Tibial nerve (tissue), 4 donors: Measurements from ENCODE around the gene L3MBTL4. TPM values are rescaled to one million over a fixed set of nuclear protein-coding genes. Genes with fewer than 3 reads are reported as not detected.

Source experiments
- DNase-seq, 2 donors: peaks; one replicate each; pipeline ENCODE4 v3.0.0-alpha.2; 2019; ENCODE audit warnings: low spot score in 2 of 2
- H3K27ac ChIP-seq, 4 donors: fragments of 200-600 bp; sonication (generic) in 3 of 4; one replicate each; pipeline ENCODE4 v1.5.1; 2017 to 2019; ENCODE audit warnings: mild to moderate bottlenecking in 1 of 4
- H3K27me3 ChIP-seq, 2 donors: fragments of 200-600 bp; sonication (generic) in 1 of 2; one replicate each; pipeline versions ENCODE4 v1.5.1 to v1.6.0; 2017 to 2019
- H3K36me3 ChIP-seq, 3 donors: fragments of 200-600 bp; sonication (generic); one replicate each; pipeline ENCODE4 v1.5.1; 2018 to 2019
- H3K4me1 ChIP-seq, 4 donors: fragments of 200-600 bp; sonication (generic) in 3 of 4; one replicate each; pipeline ENCODE4 v1.5.1; 2017 to 2019
- H3K4me3 ChIP-seq, 4 donors: fragments of 200-600 bp; sonication (generic) in 3 of 4; one replicate each; pipeline ENCODE4 v1.5.1; 2017 to 2019; ENCODE audit warnings: mild to moderate bottlenecking in 1 of 4, moderate library complexity in 1 of 4
- H3K9me3 ChIP-seq, 4 donors: fragments of 200-600 bp; sonication (generic) in 3 of 4; one replicate each; pipeline ENCODE4 v1.5.1; 2017 to 2019
- EP300 ChIP-seq, 2 donors: sonication (generic); formaldehyde crosslinking; IDR thresholded peaks; one replicate each; pipeline ENCODE4 v1.6.1; 2017; ENCODE audit warnings: antibody characterized with exemption in 2 of 2, mild to moderate bottlenecking in 1 of 2
- POLR2A ChIP-seq, 2 donors: fragments of 450-650 bp; IDR thresholded peaks; one replicate each; pipeline ENCODE4 v1.6.1; 2017; ENCODE audit warnings: antibody characterized with exemption in 2 of 2, mild to moderate bottlenecking in 2 of 2, moderate library complexity in 2 of 2
- WGBS, 2 donors: methylation state at CpG; one replicate each; pipeline ENCODE4 v1.1.5; 2018; 5-methylcytosine and 5-hydroxymethylcytosine counted together
- total RNA-seq, 4 donors: library from RNA; depleted of rRNA; stranded (reverse); fragments of >200 nt; gene quantifications; one replicate each; pipeline ENCODE4 v1.1.0, GENCODE V29; 2016
- TF ChIP-seq, protein P1 (sequence below), 5 experiments: fragments of 200-600 bp in 3 of 5; fragments of 450-650 bp in 2 of 5; sonication (generic) in 3 of 5; IDR thresholded peaks; one replicate each; pipeline ENCODE4 v1.5.1; 2016 to 2019; ENCODE audit warnings: antibody characterized with exemption in 5 of 5, mild to moderate bottlenecking in 3 of 5, moderate library complexity in 2 of 5

The L3MBTL4 gene
- total RNA-seq, 4 donors from 2014 or later: 6.3 to 9.0 (median 8.1) TPM

- Histone ChIP-seq H3K4me1 (no peaks in the 10 kb centered on the region), H3K27me3 (no peaks in the 10 kb centered on the region), H3K27ac (no peak overlapping the region), H3K36me3 (no peaks in the 10 kb centered on the region), H3K9me3 (no peaks in the 10 kb centered on the region), H3K4me3 (no peak overlapping the region)
- no peak for DNase-seq
- 52 to 54% methylated on average over 2 of the region's 2 CpGs for WGBS, 2 donors
- TF ChIP-seq, protein P1, sequence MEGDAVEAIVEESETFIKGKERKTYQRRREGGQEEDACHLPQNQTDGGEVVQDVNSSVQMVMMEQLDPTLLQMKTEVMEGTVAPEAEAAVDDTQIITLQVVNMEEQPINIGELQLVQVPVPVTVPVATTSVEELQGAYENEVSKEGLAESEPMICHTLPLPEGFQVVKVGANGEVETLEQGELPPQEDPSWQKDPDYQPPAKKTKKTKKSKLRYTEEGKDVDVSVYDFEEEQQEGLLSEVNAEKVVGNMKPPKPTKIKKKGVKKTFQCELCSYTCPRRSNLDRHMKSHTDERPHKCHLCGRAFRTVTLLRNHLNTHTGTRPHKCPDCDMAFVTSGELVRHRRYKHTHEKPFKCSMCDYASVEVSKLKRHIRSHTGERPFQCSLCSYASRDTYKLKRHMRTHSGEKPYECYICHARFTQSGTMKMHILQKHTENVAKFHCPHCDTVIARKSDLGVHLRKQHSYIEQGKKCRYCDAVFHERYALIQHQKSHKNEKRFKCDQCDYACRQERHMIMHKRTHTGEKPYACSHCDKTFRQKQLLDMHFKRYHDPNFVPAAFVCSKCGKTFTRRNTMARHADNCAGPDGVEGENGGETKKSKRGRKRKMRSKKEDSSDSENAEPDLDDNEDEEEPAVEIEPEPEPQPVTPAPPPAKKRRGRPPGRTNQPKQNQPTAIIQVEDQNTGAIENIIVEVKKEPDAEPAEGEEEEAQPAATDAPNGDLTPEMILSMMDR (IDR thresholded peaks at IDR 0.05): no peak
- TF ChIP-seq EP300 (IDR thresholded peaks at IDR 0.05) (no peak), POLR2A (IDR thresholded peaks at IDR 0.05) (no peak)
Observed at GRCh38 chr18:5948237-5948636, 466.5 kb downstream of the L3MBTL4 start.

GRCh38 chr18:5944448-5944847 is 470.3 kb downstream of the L3MBTL4 start:
- 96% methylated on average over 3 of the region's 3 CpGs for WGBS, 2 donors

DNA sequence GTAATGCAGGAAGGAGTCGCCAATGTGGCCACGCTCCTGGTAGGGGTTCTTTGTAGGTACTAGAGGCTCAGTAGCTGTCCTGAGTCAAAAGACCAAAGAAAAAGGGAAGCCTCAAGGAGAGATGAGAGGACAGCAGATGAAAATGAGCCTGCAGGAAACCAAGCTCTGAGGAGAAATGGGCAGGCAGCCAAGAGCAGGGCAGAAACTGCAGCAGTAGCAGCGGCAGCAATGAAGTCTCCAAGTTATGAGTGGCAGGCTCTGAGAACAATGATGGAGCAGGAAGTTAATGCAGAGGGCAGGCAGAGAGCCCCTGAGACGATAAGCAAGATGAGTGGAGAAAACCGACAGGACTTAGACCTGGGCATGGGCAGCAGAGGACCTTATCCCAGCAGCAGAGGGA is 471.2 kb downstream of the L3MBTL4 start:
- TF ChIP-seq EP300 (IDR thresholded peaks at IDR 0.05) (no peak), POLR2A (IDR thresholded peaks at IDR 0.05) (no peak)
- TF ChIP-seq, protein P1 (IDR thresholded peaks at IDR 0.05): no peak
- Histone ChIP-seq H3K4me1 (no peaks in the 10 kb centered on the region), H3K27me3 (no peaks in the 10 kb centered on the region), H3K9me3 (no peaks in the 10 kb centered on the region), H3K36me3 (no peaks in the 10 kb centered on the region), H3K27ac (no peak overlapping the region), H3K4me3 (no peak overlapping the region)
- WGBS, 2 donors: 44 to 59% methylated on average over 5 of the region's 5 CpGs
- no peak for DNase-seq

More at GRCh38 chr18:5944448-5944847, 470.3 kb downstream of the L3MBTL4 start:
- DNase-seq: no peak
- no peaks in the 10 kb centered on the region for H3K36me3 ChIP-seq
- H3K4me1 ChIP-seq: no peaks in the 10 kb centered on the region
- H3K4me3 ChIP-seq: no peak overlapping the region
- H3K27me3 ChIP-seq: no peaks in the 10 kb centered on the region
- no peak for TF ChIP-seq POLR2A (IDR thresholded peaks at IDR 0.05)
- TF ChIP-seq, protein P1 (IDR thresholded peaks at IDR 0.05): no peak
- no peak for TF ChIP-seq EP300 (IDR thresholded peaks at IDR 0.05)
- no peaks in the 10 kb centered on the region for H3K9me3 ChIP-seq
- no peak overlapping the region for H3K27ac ChIP-seq

DNA sequence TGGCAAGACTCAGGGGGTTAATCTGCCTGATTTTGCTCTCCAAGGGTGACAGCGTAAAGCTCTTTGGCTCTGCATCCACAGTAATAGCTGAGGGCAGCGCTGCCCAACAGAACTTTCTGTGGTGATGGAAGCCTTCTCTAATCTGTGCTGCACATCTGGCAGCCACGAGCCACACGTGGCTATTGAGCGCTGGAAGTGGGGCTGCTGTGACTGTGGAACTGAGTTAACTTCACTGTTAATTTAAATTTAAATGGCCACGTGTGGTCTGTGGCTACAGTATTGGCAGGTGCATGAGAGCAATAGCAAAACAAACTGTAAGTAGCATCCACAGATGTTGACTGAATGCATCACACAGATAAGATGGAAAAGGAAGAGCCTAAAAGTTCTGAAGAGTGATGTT is 472.1 kb downstream of the L3MBTL4 start:
- Histone ChIP-seq H3K27me3 (no peaks in the 10 kb centered on the region), H3K36me3 (no peaks in the 10 kb centered on the region), H3K27ac (no peak overlapping the region), H3K9me3 (no peaks in the 10 kb centered on the region), H3K4me1 (no peaks in the 10 kb centered on the region), H3K4me3 (no peak overlapping the region)
- TF ChIP-seq EP300 (IDR thresholded peaks at IDR 0.05): no peak
- TF ChIP-seq, protein P1 (IDR thresholded peaks at IDR 0.05): no peak
- TF ChIP-seq POLR2A (IDR thresholded peaks at IDR 0.05): no peak
- WGBS, 2 donors: 41 to 46% methylated on average over 6 of the region's 6 CpGs
- DNase-seq: no peak

DNA sequence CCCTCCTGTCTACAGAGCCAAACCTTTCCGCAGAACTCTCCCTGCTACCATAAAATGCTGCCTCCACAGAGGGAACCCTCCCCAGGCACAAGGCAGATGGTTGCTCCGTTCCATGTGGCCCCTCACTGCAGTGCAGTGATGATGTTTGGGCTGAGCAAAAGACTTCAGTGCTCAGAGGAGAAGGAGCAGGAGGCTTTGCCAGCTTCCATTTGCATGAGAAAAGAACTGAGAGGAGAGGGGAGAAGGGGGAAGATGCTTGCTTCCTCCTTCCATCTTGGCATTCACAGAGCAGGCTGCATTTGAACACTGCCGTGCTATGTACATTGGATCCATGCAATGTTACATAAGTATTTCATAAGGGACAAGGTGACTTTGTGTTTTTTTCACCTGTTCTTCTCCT is 472.8 kb downstream of the L3MBTL4 start:
- H3K36me3 ChIP-seq: no peaks in the 10 kb centered on the region
- no peak overlapping the region for H3K27ac ChIP-seq
- H3K27me3 ChIP-seq: no peaks in the 10 kb centered on the region
- no peak for DNase-seq
- no peaks in the 10 kb centered on the region for H3K4me1 ChIP-seq
- WGBS, 2 donors: 31 to 37% methylated on average over 3 of the region's 3 CpGs
- TF ChIP-seq EP300 (IDR thresholded peaks at IDR 0.05): no peak
- no peak for TF ChIP-seq POLR2A (IDR thresholded peaks at IDR 0.05)
- TF ChIP-seq, protein P1 (IDR thresholded peaks at IDR 0.05): no peak
- no peak overlapping the region for H3K4me3 ChIP-seq
- no peaks in the 10 kb centered on the region for H3K9me3 ChIP-seq
